PC-9 (cell line): ENCODE results near the gene SH3BP4. TPM values are rescaled to one million over a fixed set of nuclear protein-coding genes. Genes with fewer than 3 reads are reported as not detected.

Experiments used
- BruUV-seq: library from RNA; stranded (reverse); fragments of 400-500 nt; replicated peaks from 2 replicates; lab custom pipeline; 2021; lab: Mats Ljungman, UMichigan
- CTCF ChIA-PET: fragments of 300-600 bp; sonication (Branson Sonifier 250); formaldehyde crosslinking; loops from one replicate; lab custom pipeline; 2022; ENCODE audit warnings: antibody characterized with exemption; lab: Charles Lee
- POLR2A ChIA-PET: fragments of 300-600 bp; sonication (Branson Sonifier 250); formaldehyde crosslinking; loops from one replicate; lab custom pipeline; 2022; ENCODE audit warnings: antibody characterized with exemption; ENCODE audit not compliant: unreplicated experiment; lab: Charles Lee
- DNase-seq, 2 experiments: peaks; one replicate each; pipeline versions ENCODE4 v3.0.0 to v3.0.0-alpha.2; 2015 to 2022; ENCODE audit warnings: mixed read lengths in 1 of 2
- H2AFZ ChIP-seq: fragments of 200-600 bp; sonication (generic); 2 replicates; pipeline ENCODE4 v1.8.1; 2017; ENCODE audit warnings: antibody characterized with exemption
- H3F3A ChIP-seq: fragments of 200-600 bp; sonication (generic); 2 replicates; pipeline ENCODE4 v1.8.1; 2017; ENCODE audit warnings: antibody characterized with exemption, mild to moderate bottlenecking, low read depth; ENCODE audit not compliant: insufficient read depth
- H3K27ac ChIP-seq: fragments of 200-600 bp; sonication (generic); 2 replicates; pipeline ENCODE4 v1.6.1; 2016; ENCODE audit warnings: mixed run types
- H3K27me3 ChIP-seq: fragments of 200-600 bp; sonication (generic); 2 replicates; pipeline ENCODE4 v1.6.1; 2016; ENCODE audit warnings: low read depth, mixed run types; ENCODE audit not compliant: insufficient read depth
- H3K36me3 ChIP-seq: fragments of 200-600 bp; sonication (generic); 2 replicates; pipeline ENCODE4 v1.6.1; 2016; ENCODE audit warnings: low read depth, mixed run types
- H3K4me1 ChIP-seq: fragments of 200-600 bp; sonication (generic); replicated peaks from 2 replicates; pipeline ENCODE4 v1.6.1; 2016; ENCODE audit warnings: mixed run types; ENCODE audit not compliant: insufficient read depth
- H3K4me2 ChIP-seq: fragments of 200-600 bp; sonication (generic); 2 replicates; pipeline ENCODE4 v1.6.1; 2017; ENCODE audit warnings: mixed run types
- H3K4me3 ChIP-seq: fragments of 200-600 bp; sonication (generic); 2 replicates; pipeline ENCODE4 v1.6.1; 2016; ENCODE audit warnings: mixed run types
- H3K79me2 ChIP-seq: fragments of 200-600 bp; sonication (generic); 2 replicates; pipeline ENCODE4 v1.6.1; 2017; ENCODE audit warnings: low read depth, mixed run types
- H3K9me2 ChIP-seq: fragments of 200-600 bp; sonication (generic); 2 replicates; pipeline ENCODE4 v1.8.1; 2017; ENCODE audit warnings: mild to moderate bottlenecking; ENCODE audit not compliant: insufficient read depth
- H3K9me3 ChIP-seq: fragments of 200-600 bp; sonication (generic); 2 replicates; pipeline ENCODE4 v1.8.1; 2016; ENCODE audit warnings: low read depth; ENCODE audit not compliant: insufficient read depth
- H4K20me1 ChIP-seq: fragments of 200-600 bp; sonication (generic); 2 replicates; pipeline ENCODE4 v1.8.1; 2017; ENCODE audit not compliant: insufficient read depth
- EZH2 ChIP-seq: fragments of 200-600 bp; sonication (generic); IDR thresholded peaks from 2 replicates; pipeline ENCODE4 v1.8.0; 2017; ENCODE audit warnings: antibody characterized with exemption, low read depth
- intact Hi-C: fragments of 100-400 bp; cut with micrococcal nuclease; formaldehyde crosslinking; loops from one replicate; pipeline ENCODE4 v1.10.0; 2022; ENCODE audit not compliant: unreplicated experiment
- total RNA-seq: library from RNA; stranded (reverse); gene quantifications from 2 replicates; pipeline ENCODE4 v1.2.3, GENCODE V29; 2021
- TF ChIP-seq, protein P1 (sequence below): fragments of 200-600 bp; sonication (generic); conservative IDR thresholded peaks from 2 replicates; pipeline ENCODE4 v1.6.1; 2017; ENCODE audit warnings: mixed run types, antibody characterized with exemption, mild to moderate bottlenecking, moderate library complexity

Gene SH3BP4
- total RNA-seq, 1 experiment from 2014 or later, result 131 TPM

DNA sequence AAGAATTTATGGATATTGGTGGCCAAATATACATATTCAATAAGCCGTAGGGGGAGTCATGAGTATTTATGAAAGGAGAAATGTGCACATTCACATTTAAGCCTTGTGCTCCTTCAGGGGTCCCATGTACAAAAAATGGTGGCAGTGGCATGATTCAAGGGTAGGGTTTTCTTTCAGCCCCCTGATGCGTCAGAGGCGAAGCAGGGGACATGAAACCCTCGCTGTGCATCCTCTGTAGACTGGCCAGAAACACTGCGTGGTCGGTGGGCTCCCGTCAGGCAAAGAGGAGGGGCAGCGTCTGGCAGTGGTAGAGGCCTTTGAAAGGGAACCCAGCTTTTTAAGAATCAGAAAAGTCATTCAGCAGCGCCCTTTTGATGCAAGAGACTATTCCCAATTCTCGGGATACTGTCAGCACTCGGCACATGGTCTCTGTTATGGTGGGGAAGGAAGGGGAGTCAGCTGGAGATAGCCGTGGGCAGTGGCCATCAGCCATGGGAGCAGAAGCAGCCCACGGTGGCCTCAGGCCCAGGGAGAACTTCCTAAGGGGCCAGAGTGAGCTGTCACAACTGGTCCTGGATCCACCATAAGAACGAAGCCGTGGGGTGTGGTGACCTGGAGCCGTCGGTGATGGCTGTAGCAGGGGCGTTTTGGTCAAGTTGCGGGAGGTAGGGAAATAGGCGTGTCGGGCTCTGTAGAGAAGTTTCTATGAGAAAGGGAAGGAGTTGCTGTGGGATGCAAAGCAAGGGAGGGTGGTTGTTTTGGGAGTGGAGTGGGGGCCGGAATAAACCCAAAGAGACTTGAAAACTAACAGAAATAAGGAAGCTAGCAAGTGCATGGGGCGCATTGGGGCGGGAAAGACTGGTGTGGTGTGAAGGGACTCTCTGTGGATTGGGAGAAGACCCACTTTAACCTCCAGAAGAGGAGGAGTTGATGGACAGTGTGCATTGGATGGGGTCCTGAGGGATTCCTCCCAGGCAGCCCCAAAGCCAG is 95.6 kb downstream of the SH3BP4 start:
- Histone ChIP-seq H3F3A (peaks cover 61% of the 10 kb centered on the region), H3K9me3 (no peaks in the 10 kb centered on the region), H3K4me2 (no peak overlapping the region), H3K36me3 (peaks cover 56% of the 10 kb centered on the region), H3K79me2 (peaks cover 91% of the 10 kb centered on the region), H3K27me3 (no peaks in the 10 kb centered on the region), H2AFZ (no peak overlapping the region), H3K9me2 (no peaks in the 10 kb centered on the region), H3K27ac (0 out of 2 replicates have a peak overlapping the region, but pooled peaks have one; percentile 74), H4K20me1 (peaks cover 28% of the 10 kb centered on the region; the same call in 1 of the 2 replicates), H3K4me1 (peaks cover 86% of the 10 kb centered on the region), H3K4me3 (no peak overlapping the region)
- no peak for DNase-seq
- POLR2A ChIA-PET, result no interaction called here
- intact Hi-C loops, result loop anchor here (5.0 kb wide), 1 partner anchor 220 kb away; no protein-coding TSS in a partner anchor
- CTCF ChIA-PET, result interaction anchor here (0.6 to 1.1 kb wide), 3 partner anchors 10 to 60 kb away, joined by 3 to 9 read pairs (median 5); no protein-coding TSS in a partner anchor
- BruUV-seq, result no TSS peak
- TF ChIP-seq, protein P1, sequence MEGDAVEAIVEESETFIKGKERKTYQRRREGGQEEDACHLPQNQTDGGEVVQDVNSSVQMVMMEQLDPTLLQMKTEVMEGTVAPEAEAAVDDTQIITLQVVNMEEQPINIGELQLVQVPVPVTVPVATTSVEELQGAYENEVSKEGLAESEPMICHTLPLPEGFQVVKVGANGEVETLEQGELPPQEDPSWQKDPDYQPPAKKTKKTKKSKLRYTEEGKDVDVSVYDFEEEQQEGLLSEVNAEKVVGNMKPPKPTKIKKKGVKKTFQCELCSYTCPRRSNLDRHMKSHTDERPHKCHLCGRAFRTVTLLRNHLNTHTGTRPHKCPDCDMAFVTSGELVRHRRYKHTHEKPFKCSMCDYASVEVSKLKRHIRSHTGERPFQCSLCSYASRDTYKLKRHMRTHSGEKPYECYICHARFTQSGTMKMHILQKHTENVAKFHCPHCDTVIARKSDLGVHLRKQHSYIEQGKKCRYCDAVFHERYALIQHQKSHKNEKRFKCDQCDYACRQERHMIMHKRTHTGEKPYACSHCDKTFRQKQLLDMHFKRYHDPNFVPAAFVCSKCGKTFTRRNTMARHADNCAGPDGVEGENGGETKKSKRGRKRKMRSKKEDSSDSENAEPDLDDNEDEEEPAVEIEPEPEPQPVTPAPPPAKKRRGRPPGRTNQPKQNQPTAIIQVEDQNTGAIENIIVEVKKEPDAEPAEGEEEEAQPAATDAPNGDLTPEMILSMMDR, result no peak
- TF ChIP-seq EZH2, result no peak

DNA sequence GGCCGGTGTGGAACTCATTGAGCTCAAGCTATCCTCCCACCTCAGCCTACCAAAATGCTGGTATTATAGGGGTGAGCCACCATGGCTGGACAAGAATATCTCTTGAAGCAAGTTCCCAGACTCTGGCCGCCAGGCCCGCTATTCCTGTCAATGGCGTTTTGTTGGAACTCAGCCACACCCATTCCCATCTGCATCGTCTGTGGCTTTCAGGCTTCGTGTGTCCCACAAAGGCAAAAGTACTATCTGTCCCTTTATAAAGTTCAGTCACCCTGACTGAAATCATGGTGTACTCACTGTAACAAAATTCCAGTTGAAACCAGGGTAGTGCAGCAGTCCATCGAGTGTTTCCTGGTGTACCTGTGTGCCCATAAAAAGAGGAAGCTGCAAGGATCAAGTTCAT is 96.7 kb downstream of the SH3BP4 start:
- no TSS peak for BruUV-seq
- H3K79me2 ChIP-seq, result peaks cover 85% of the 10 kb centered on the region

More for the DNA sequence above, 96.7 kb downstream of the SH3BP4 start:
- peaks cover 31% of the 10 kb centered on the region; the same call in 1 of the 2 replicates for H4K20me1 ChIP-seq
- peaks cover 59% of the 10 kb centered on the region for H3F3A ChIP-seq
- H3K27ac ChIP-seq, result peak overlapping the region; percentile 74
- no peak overlapping the region for H3K4me3 ChIP-seq
- ChIA-PET CTCF (interaction anchor here (0.6 to 1.1 kb wide), 3 partner anchors 40 to 58 kb away, joined by 3 to 5 read pairs (median 3); no protein-coding TSS in a partner anchor), POLR2A (interaction anchor here (0.5 to 0.6 kb wide), 2 partner anchors 59 to 97 kb away, joined by 3 to 21 read pairs; partner anchors contain the start of gene SH3BP4)
- no peaks in the 10 kb centered on the region for H3K9me2 ChIP-seq
- peak overlapping the region; percentile 15 for H3K4me2 ChIP-seq
- H3K27me3 ChIP-seq, result no peaks in the 10 kb centered on the region
- no peaks in the 10 kb centered on the region for H3K9me3 ChIP-seq
- DNase-seq, result peak in 1 of 2 experiments; percentile 41
- intact Hi-C loops, result loop anchor here (5.0 kb wide), 1 partner anchor 221 kb away; no protein-coding TSS in a partner anchor
- H2AFZ ChIP-seq, result no peak overlapping the region
- H3K4me1 ChIP-seq, result peaks cover 80% of the 10 kb centered on the region
- no peak for TF ChIP-seq EZH2
- TF ChIP-seq, protein P1, result no peak
- peaks cover 60% of the 10 kb centered on the region for H3K36me3 ChIP-seq
